ENCODE results near the gene SLC22A17. TPM values are rescaled to one million over a fixed set of nuclear protein-coding genes. Genes with fewer than 3 reads are reported as not detected.

Gene SLC22A17
- total RNA-seq, 2 experiments from 2014 or later, result not detected

DNA sequence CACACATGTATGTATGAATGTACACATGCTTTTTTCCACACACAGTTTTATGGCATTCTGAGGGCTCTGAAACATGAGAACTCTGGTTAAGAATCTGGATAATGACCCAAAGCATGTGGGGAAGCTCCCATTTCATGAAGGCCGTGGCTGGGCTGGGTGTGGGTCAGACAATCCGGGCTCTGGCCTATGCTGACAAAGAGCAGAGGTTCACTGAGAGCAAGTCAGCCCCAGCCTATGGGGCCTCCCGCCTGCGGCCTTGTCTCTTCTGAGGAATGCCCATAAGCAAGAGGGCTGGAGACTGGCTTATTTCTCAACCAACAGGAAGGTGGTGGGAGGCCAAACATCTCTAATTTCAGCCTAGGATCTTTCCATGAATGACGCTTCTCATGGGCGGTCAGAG lies 46.9 kb upstream of the SLC22A17 start:
- H3K79me2 ChIP-seq (ENCODE audit: insufficient read depth, low read depth, low read length), result no peaks in the 10 kb centered on the region
- TF ChIP-seq EZH2phosphoT487 (IDR thresholded peaks at IDR 0.05; ENCODE audit: borderline replicate concordance, low read depth, low read length), result no peak
- TF ChIP-seq, protein P1, sequence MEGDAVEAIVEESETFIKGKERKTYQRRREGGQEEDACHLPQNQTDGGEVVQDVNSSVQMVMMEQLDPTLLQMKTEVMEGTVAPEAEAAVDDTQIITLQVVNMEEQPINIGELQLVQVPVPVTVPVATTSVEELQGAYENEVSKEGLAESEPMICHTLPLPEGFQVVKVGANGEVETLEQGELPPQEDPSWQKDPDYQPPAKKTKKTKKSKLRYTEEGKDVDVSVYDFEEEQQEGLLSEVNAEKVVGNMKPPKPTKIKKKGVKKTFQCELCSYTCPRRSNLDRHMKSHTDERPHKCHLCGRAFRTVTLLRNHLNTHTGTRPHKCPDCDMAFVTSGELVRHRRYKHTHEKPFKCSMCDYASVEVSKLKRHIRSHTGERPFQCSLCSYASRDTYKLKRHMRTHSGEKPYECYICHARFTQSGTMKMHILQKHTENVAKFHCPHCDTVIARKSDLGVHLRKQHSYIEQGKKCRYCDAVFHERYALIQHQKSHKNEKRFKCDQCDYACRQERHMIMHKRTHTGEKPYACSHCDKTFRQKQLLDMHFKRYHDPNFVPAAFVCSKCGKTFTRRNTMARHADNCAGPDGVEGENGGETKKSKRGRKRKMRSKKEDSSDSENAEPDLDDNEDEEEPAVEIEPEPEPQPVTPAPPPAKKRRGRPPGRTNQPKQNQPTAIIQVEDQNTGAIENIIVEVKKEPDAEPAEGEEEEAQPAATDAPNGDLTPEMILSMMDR (conservative IDR thresholded peaks at IDR 0.05; ENCODE audit: low read length), result no peak
- DNase-seq (ENCODE audit: low spot score), result no peak
- ChIA-PET CTCF (ENCODE audit: unreplicated experiment) (interaction anchor here (0.6 kb wide), 1 partner anchor 38 kb away, joined by 3 read pairs; no protein-coding TSS in a partner anchor), POLR2A (no interaction called here)
- H3K4me3 ChIP-seq (ENCODE audit: low read depth, low read length, poor library complexity, severe bottlenecking), result no peak overlapping the region
- BruUV-seq (replicated peaks), result no TSS peak
- no peaks in the 10 kb centered on the region for H3K36me3 ChIP-seq (ENCODE audit: insufficient read depth, low read length)
- H3K9me2 ChIP-seq (ENCODE audit: insufficient read depth, low read length), result no peaks in the 10 kb centered on the region
- H3K9me3 ChIP-seq (ENCODE audit: low read length), result no peaks in the 10 kb centered on the region
- H3K4me1 ChIP-seq (ENCODE audit: insufficient read depth, low read length, poor library complexity, severe bottlenecking), result no peaks in the 10 kb centered on the region
- intact Hi-C loops (cut with micrococcal nuclease; ENCODE audit: unreplicated experiment), result no loop called here
- H2AFZ ChIP-seq (ENCODE audit: low read length), result no peak overlapping the region
- H3K27ac ChIP-seq (ENCODE audit: low read depth, low read length, poor library complexity, severe bottlenecking), result no peak overlapping the region
- H3K4me2 ChIP-seq (ENCODE audit: low read length), result no peak overlapping the region
- H4K20me1 ChIP-seq (ENCODE audit: insufficient read depth, low read length), result no peaks in the 10 kb centered on the region

DNA sequence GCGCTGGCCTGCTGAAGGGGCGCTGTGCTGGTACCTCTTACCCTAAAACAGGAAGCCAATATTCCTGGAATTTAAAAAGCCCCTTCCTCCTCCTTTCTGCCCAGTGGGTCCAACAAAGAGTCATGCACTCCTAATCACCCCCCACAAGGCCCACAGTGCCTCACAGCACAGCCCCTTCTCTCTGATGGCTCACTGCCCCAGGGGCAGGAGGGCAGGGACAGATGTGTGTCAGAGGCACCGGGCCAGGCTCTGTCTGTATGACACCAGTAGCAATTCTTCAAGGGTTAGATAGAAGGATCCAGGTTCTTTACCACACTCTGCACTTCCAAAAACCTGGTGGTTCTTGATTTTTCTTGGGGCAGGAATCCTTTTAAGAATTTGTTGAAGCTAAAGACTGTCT lies 46.4 kb upstream of the SLC22A17 start:
- BruUV-seq (replicated peaks), result no TSS peak
- H3K79me2 ChIP-seq (ENCODE audit: insufficient read depth, low read depth, low read length), result no peaks in the 10 kb centered on the region
- no peak overlapping the region for H3K4me2 ChIP-seq (ENCODE audit: low read length)
- intact Hi-C loops (cut with micrococcal nuclease; ENCODE audit: unreplicated experiment), result no loop called here
- ChIA-PET POLR2A (no interaction called here), CTCF (ENCODE audit: unreplicated experiment) (no interaction called here)
- H3K4me1 ChIP-seq (ENCODE audit: insufficient read depth, low read length, poor library complexity, severe bottlenecking), result no peaks in the 10 kb centered on the region
- H3K9me3 ChIP-seq (ENCODE audit: low read length), result no peaks in the 10 kb centered on the region
- TF ChIP-seq EZH2phosphoT487 (IDR thresholded peaks at IDR 0.05; ENCODE audit: borderline replicate concordance, low read depth, low read length), result no peak
- TF ChIP-seq, protein P1 (conservative IDR thresholded peaks at IDR 0.05; ENCODE audit: low read length), result no peak
- DNase-seq (ENCODE audit: low spot score), result no peak
- H3K4me3 ChIP-seq (ENCODE audit: low read depth, low read length, poor library complexity, severe bottlenecking), result no peak overlapping the region
- no peaks in the 10 kb centered on the region for H3K36me3 ChIP-seq (ENCODE audit: insufficient read depth, low read length)
- H3K9me2 ChIP-seq (ENCODE audit: insufficient read depth, low read length), result no peaks in the 10 kb centered on the region
- no peak overlapping the region for H3K27ac ChIP-seq (ENCODE audit: low read depth, low read length, poor library complexity, severe bottlenecking)
- H4K20me1 ChIP-seq (ENCODE audit: insufficient read depth, low read length), result no peaks in the 10 kb centered on the region
- H2AFZ ChIP-seq (ENCODE audit: low read length), result no peak overlapping the region

DNA sequence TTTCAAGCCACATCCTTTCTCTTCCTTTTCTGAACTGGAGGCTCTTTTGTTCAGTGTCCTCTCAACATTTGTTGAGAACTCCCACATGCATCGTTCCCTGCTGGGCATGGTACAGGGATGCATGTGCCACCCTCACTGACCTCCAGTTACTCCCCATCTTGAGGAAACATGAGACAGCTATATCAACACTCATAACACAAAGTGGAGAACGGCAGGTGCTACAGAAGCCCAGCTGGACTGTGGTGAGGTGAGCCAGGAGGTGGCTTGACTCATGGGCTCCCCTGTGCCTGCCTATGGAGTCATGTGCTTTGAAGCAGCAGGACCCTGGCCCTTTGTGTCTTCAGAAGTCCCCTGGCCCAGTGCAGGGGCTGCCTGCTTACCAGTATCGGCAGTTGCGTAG lies 45.7 kb upstream of the SLC22A17 start:
- Histone ChIP-seq H3K27ac (ENCODE audit: low read depth, low read length, poor library complexity, severe bottlenecking) (no peak overlapping the region), H3K4me3 (ENCODE audit: low read depth, low read length, poor library complexity, severe bottlenecking) (no peak overlapping the region), H3K9me3 (ENCODE audit: low read length) (no peaks in the 10 kb centered on the region), H3K9me2 (ENCODE audit: insufficient read depth, low read length) (no peaks in the 10 kb centered on the region), H3K79me2 (ENCODE audit: insufficient read depth, low read depth, low read length) (no peaks in the 10 kb centered on the region), H4K20me1 (ENCODE audit: insufficient read depth, low read length) (no peaks in the 10 kb centered on the region), H3K4me1 (ENCODE audit: insufficient read depth, low read length, poor library complexity, severe bottlenecking) (no peaks in the 10 kb centered on the region), H2AFZ (ENCODE audit: low read length) (no peak overlapping the region), H3K4me2 (ENCODE audit: low read length) (no peak overlapping the region), H3K36me3 (ENCODE audit: insufficient read depth, low read length) (no peaks in the 10 kb centered on the region)
- POLR2A ChIA-PET, result no interaction called here
- TF ChIP-seq, protein P1 (conservative IDR thresholded peaks at IDR 0.05; ENCODE audit: low read length), result no peak
- no peak for TF ChIP-seq EZH2phosphoT487 (IDR thresholded peaks at IDR 0.05; ENCODE audit: borderline replicate concordance, low read depth, low read length)
- DNase-seq (ENCODE audit: low spot score), result no peak
- no TSS peak for BruUV-seq (replicated peaks)
- CTCF ChIA-PET (ENCODE audit: unreplicated experiment), result no interaction called here
- intact Hi-C loops (cut with micrococcal nuclease; ENCODE audit: unreplicated experiment), result no loop called here

Measured in OCI-LY7 (cell line).